Measurements from ENCODE around the gene SERPINA5.
"Not testable (repeated sequence)": the region's sequence is repeated elsewhere in the genome, so short reads cannot be mapped to it uniquely, and the experiment has no call there.

SERPINA5 gene

GRCh38 chr14:94608966-94609365, 27.7 kb downstream of the SERPINA5 start:
- not testable (repeated sequence) for DNase-seq

GRCh38 chr14:94611179-94611578, 30.0 kb downstream of the SERPINA5 start:
- DNase-seq = no peak

GRCh38 chr14:94612174-94612573, 30.9 kb downstream of the SERPINA5 start, which contains the start of gene SERPINA3:
SERPINA3 (plus strand) TSS chr14:94612391; CDS start chr14:94614442, 2,051 bp downstream.
- DNase-seq = no peak

- no peak for DNase-seq
Measured at GRCh38 chr14:94612580-94613554, 31.6 kb downstream of the SERPINA5 start.

- DNase-seq = no peak
Measured at GRCh38 chr14:94613720-94614644, 32.8 kb downstream of the SERPINA5 start.

GRCh38 chr14:94614802-94615201, 33.6 kb downstream of the SERPINA5 start:
- DNase-seq = no peak

- no peak for DNase-seq
Measured at GRCh38 chr14:94615254-94615653, 34.0 kb downstream of the SERPINA5 start.

GRCh38 chr14:94615823-94616570, 34.8 kb downstream of the SERPINA5 start:
- DNase-seq = no peak

GRCh38 chr14:94617366-94617941, 36.2 kb downstream of the SERPINA5 start:
- no peak for DNase-seq

- DNase-seq = no peak
Measured at GRCh38 chr14:94617988-94618822, 37.0 kb downstream of the SERPINA5 start.

GRCh38 chr14:94619297-94619696, 38.1 kb downstream of the SERPINA5 start:
- DNase-seq = no peak

GRCh38 chr14:94620597-94620996, 39.4 kb downstream of the SERPINA5 start:
- no peak for DNase-seq

GRCh38 chr14:94621358-94622134, 40.3 kb downstream of the SERPINA5 start:
- DNase-seq = no peak

GRCh38 chr14:94622653-94623421, 41.6 kb downstream of the SERPINA5 start:
- DNase-seq = no peak

GRCh38 chr14:94623422-94623809, 42.2 kb downstream of the SERPINA5 start:
- DNase-seq = no peak

GRCh38 chr14:94623856-94624499, 42.8 kb downstream of the SERPINA5 start:
- DNase-seq = no peak

GRCh38 chr14:94624537-94625352, 43.5 kb downstream of the SERPINA5 start:
- no peak for DNase-seq

GRCh38 chr14:94625353-94625635, 44.1 kb downstream of the SERPINA5 start:
- DNase-seq = no peak
